ENCODE data around the gene CNP. TPM values are rescaled to one million over a fixed set of nuclear protein-coding genes. Genes with fewer than 3 reads are reported as not detected.

Gene CNP
- total and polyA plus RNA-seq, 2 of the 8 experiments (the other 6 are each of a cell fraction or from before 2014, with no cell fraction given), result 21.9 to 60.6 TPM

- Histone ChIP-seq H3K4me1 (replicated peaks in 1 of 4; ENCODE audit: control insufficient read depth in 3 of 4, insufficient read depth in 4 of 4, low read length in 3 of 4) (no peaks in the 10 kb centered on the region), H3K27ac (ENCODE audit: low read depth, low read length) (no peak overlapping the region), H3K4me3 (ENCODE audit: extremely low read depth in 1 of 4, insufficient read depth in 2 of 4, low read depth in 3 of 4, low read length in 4 of 4) (no peak overlapping the region), H2BK120ac (replicated peaks; ENCODE audit: low read depth, low read length) (no peak overlapping the region), H3K56ac (replicated peaks; ENCODE audit: insufficient read length, low read depth, low read length) (no peak overlapping the region), H2BK15ac (ENCODE audit: low read length) (no peak overlapping the region), H3K23me2 (ENCODE audit: low read depth, low read length) (0 out of 2 replicates have a peak, but pooled peaks cover 2% of the 10 kb centered on the region), H3K79me1 (ENCODE audit: low read depth, low read length) (no peaks in the 10 kb centered on the region), H3K27me3 (replicated peaks in 1 of 4; ENCODE audit: control insufficient read depth in 3 of 4, extremely low read depth in 1 of 4, insufficient read depth in 3 of 4, low read length in 3 of 4) (no peaks in the 10 kb centered on the region), H3K9me3 (ENCODE audit: insufficient read depth in 2 of 2, low read depth in 1 of 2, low read length in 1 of 2) (no peaks in the 10 kb centered on the region), H3K14ac (ENCODE audit: insufficient read length) (no peak overlapping the region), H3K9ac (replicated peaks in 1 of 4; ENCODE audit: extremely low read depth in 1 of 4, low read depth in 3 of 4, low read length in 3 of 4) (no peak overlapping the region), H4K8ac (ENCODE audit: extremely low read depth, insufficient read depth, low read length) (no peak overlapping the region), H2BK12ac (ENCODE audit: low read depth, low read length) (no peak overlapping the region), H4K20me1 (replicated peaks in 1 of 2; ENCODE audit: control insufficient read depth in 1 of 2, insufficient read depth in 2 of 2, low read length in 2 of 2) (no peaks in the 10 kb centered on the region), H2AFZ (ENCODE audit: low read length) (no peak overlapping the region), H3K4ac (replicated peaks; ENCODE audit: insufficient read length, low read depth, low read length) (no peak overlapping the region), H4K91ac (replicated peaks; ENCODE audit: insufficient read length, low read length) (no peak overlapping the region), H3K23ac (ENCODE audit: insufficient read length) (no peak overlapping the region), H3K79me2 (ENCODE audit: control insufficient read depth in 1 of 2, insufficient read depth in 2 of 2, low read length in 2 of 2) (no peaks in the 10 kb centered on the region), H4K5ac (ENCODE audit: insufficient read length, low read depth, low read length) (no peak overlapping the region), H3K18ac (ENCODE audit: extremely low read depth, low read length) (no peak overlapping the region), H3K4me2 (ENCODE audit: insufficient read depth in 1 of 2, low read depth in 2 of 2, low read length in 2 of 2) (no peak overlapping the region), H2AK5ac (ENCODE audit: low read depth, low read length) (no peak overlapping the region), H3K36me3 (ENCODE audit: control insufficient read depth in 2 of 4, insufficient read depth in 4 of 4, low read length in 3 of 4) (no peaks in the 10 kb centered on the region), H2BK20ac (ENCODE audit: low read length) (no peak overlapping the region), H2BK5ac (ENCODE audit: low read depth, low read length) (no peak overlapping the region)
- FAIRE-seq (no peak), DNase-seq (ENCODE audit: low read depth in 1 of 2, low spot score in 2 of 2) (no peak)
- 96% methylated on average over 3 of the region's 3 CpGs; no CpG with 5 or more reads in 1 of the 2 experiments for WGBS, 2 experiments (ENCODE audit: extremely low coverage in 1 of 2, insufficient coverage in 1 of 2, insufficient read length in 1 of 2, insufficient replicate concordance in 2 of 2, low coverage in 1 of 2, low lambda C conversion rate in 2 of 2, missing lambda C conversion rate in 1 of 2)
- POLR2A ChIA-PET (ENCODE audit: partially characterized antibody), result interaction anchor here (0.7 to 1.2 kb wide), 2 partner anchors 8 to 148 kb away, joined by 3 read pairs; no protein-coding TSS in a partner anchor
- CTCF ChIA-PET (ENCODE audit: partially characterized antibody), result interaction anchor here (0.6 kb wide), 1 partner anchor 1283 kb away, joined by 3 read pairs; no protein-coding TSS in a partner anchor
- TF ChIP-seq TBP (IDR thresholded peaks at IDR 0.05; ENCODE audit: low read depth, low read length), result no peak
- TF ChIP-seq EZH2 (IDR thresholded peaks at IDR 0.05; ENCODE audit: low read depth, low read length, severe bottlenecking), result no peak
- no peak for TF ChIP-seq TAF7 (optimal IDR thresholded peaks at IDR 0.05; ENCODE audit: borderline replicate concordance, low read depth, low read length)
- no peak for TF ChIP-seq TAF1 (IDR thresholded peaks at IDR 0.05; ENCODE audit: low read depth, low read length)
These were observed 23.1 kb upstream of the CNP start for GRCh38 chr17:41943492-41943891.

Measured in H1 (cell line).